Peyer's patch (tissue), 4 donors: ENCODE measurements around the gene CACNA1H. TPM values are rescaled to one million over a fixed set of nuclear protein-coding genes. Genes with fewer than 3 reads are reported as not detected.

ENCODE experiments used
- DNase-seq, 3 donors: peaks; one replicate each; pipeline ENCODE4 v3.0.0-alpha.2; 2017 to 2019
- H3K27ac ChIP-seq, 4 donors: fragments of 200-600 bp; sonication (generic); one replicate each; pipeline ENCODE4 v1.5.1; 2016 to 2019
- H3K27me3 ChIP-seq, 2 donors: fragments of 200-600 bp; sonication (generic); one replicate each; pipeline ENCODE4 v1.5.1; 2019
- H3K36me3 ChIP-seq, 3 donors: fragments of 200-600 bp; sonication (generic); one replicate each; pipeline ENCODE4 v1.5.1; 2016 to 2019
- H3K4me1 ChIP-seq, 4 donors: fragments of 200-600 bp; sonication (generic); one replicate each; pipeline ENCODE4 v1.5.1; 2016 to 2019
- H3K4me3 ChIP-seq, 4 donors: fragments of 200-600 bp; sonication (generic); 1 replicate in 3 of 4; 2 replicates in 1 of 4; pipeline ENCODE4 v1.5.1; 2016 to 2019; ENCODE audit warnings: mild to moderate bottlenecking in 1 of 4
- H3K9me3 ChIP-seq, 4 donors: fragments of 200-600 bp; sonication (generic); one replicate each; pipeline ENCODE4 v1.5.1; 2016 to 2019; ENCODE audit warnings: mild to moderate bottlenecking in 1 of 4
- CTCF ChIP-seq, 6 experiments: fragments of 450-650 bp in 4 of 6; fragments of 200-600 bp in 2 of 6; sonication (generic) in 1 of 6; IDR thresholded peaks; one replicate each; pipeline ENCODE4 v1.5.1; 2017 to 2019; ENCODE audit warnings: antibody characterized with exemption in 6 of 6, mild to moderate bottlenecking in 3 of 6, moderate library complexity in 1 of 6
- POLR2A ChIP-seq, 2 donors: fragments of 450-650 bp; IDR thresholded peaks; one replicate each; pipeline ENCODE4 v1.5.1; 2017; ENCODE audit warnings: antibody characterized with exemption in 2 of 2, mild to moderate bottlenecking in 2 of 2, moderate library complexity in 2 of 2
- total RNA-seq, 4 donors: library from RNA; depleted of rRNA; stranded (reverse); fragments of >200 nt; gene quantifications; one replicate each; pipeline ENCODE4 v1.1.0, GENCODE V29; 2016

Gene CACNA1H
- total RNA-seq, 4 donors from 2014 or later, result 4.0 to 28.9 (median 9.7) TPM

- Histone ChIP-seq H3K27me3 (no peaks in the 10 kb centered on the region), H3K4me1 (peaks cover 0 to 22% (median 0%) of the 10 kb centered on the region in 4 donors), H3K36me3 (no peaks in the 10 kb centered on the region), H3K27ac (peak overlapping the region in 2 of 4 donors; percentile 39 to 43), H3K9me3 (no peaks in the 10 kb centered on the region), H3K4me3 (no peak overlapping the region)
- DNase-seq, result no peak
- TF ChIP-seq CTCF (IDR thresholded peaks at IDR 0.05) (no peak), POLR2A (IDR thresholded peaks at IDR 0.05) (no peak)
Observed at GRCh38 chr16:1174477-1175357, 21.8 kb downstream of the CACNA1H start.

GRCh38 chr16:1175566-1176279, 22.8 kb downstream of the CACNA1H start:
- Histone ChIP-seq H3K27ac (no peak overlapping the region), H3K27me3 (no peaks in the 10 kb centered on the region)
- DNase-seq, result no peak

DNA sequence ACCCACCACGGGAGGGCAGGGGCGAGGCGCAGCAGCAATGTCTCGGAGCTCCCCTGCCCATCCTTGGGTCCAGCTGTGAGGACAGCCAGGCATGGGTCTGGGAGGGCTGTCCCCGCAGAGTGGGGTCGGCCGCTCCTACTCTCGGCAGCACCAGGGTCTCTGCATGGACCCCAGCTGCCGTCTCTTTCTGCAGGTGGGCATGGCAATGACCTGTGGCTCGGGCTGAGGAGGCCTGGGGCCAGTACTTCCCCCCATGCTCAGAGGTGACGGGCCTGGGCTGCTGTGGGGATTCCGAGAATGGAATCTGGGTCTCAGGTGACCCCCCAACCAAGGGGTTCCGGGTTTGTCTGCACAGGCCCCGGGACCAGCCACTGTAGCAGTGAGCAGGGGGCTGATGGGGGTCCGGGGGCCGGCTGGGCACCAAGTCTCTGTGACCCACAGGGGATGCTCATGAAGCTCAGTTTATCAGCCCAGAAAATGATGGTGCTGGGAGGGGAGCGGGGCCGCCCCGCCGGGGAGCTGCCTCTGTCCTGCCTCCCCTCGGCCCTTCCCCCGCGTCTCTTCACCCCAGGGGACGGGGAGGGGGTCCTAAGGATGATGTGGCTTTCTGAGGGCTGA, 23.5 kb downstream of the CACNA1H start:
- DNase-seq, result no peak
- TF ChIP-seq CTCF (IDR thresholded peaks at IDR 0.05) (no peak), POLR2A (IDR thresholded peaks at IDR 0.05) (no peak)
- Histone ChIP-seq H3K36me3 (no peaks in the 10 kb centered on the region), H3K27me3 (no peaks in the 10 kb centered on the region), H3K4me1 (peaks cover 0 to 21% (median 0%) of the 10 kb centered on the region in 4 donors), H3K9me3 (no peaks in the 10 kb centered on the region), H3K4me3 (no peak overlapping the region), H3K27ac (no peak overlapping the region)

More at GRCh38 chr16:1175566-1176279, 22.8 kb downstream of the CACNA1H start:
- no peaks in the 10 kb centered on the region for H3K9me3 ChIP-seq
- TF ChIP-seq POLR2A (IDR thresholded peaks at IDR 0.05) (no peak), CTCF (IDR thresholded peaks at IDR 0.05) (no peak)
- H3K4me3 ChIP-seq, result no peak overlapping the region
- no peaks in the 10 kb centered on the region for H3K36me3 ChIP-seq
- H3K4me1 ChIP-seq, result peaks cover 0 to 18% (median 0%) of the 10 kb centered on the region in 4 donors

GRCh38 chr16:1177053-1177452, 24.1 kb downstream of the CACNA1H start:
- H3K4me1 ChIP-seq, result peaks cover 0 to 25% (median 0%) of the 10 kb centered on the region in 4 donors
- no peaks in the 10 kb centered on the region for H3K9me3 ChIP-seq
- no peak overlapping the region for H3K4me3 ChIP-seq
- no peaks in the 10 kb centered on the region for H3K36me3 ChIP-seq
- TF ChIP-seq CTCF (IDR thresholded peaks at IDR 0.05) (no peak), POLR2A (IDR thresholded peaks at IDR 0.05) (no peak)
- no peak overlapping the region for H3K27ac ChIP-seq
- no peaks in the 10 kb centered on the region for H3K27me3 ChIP-seq
- DNase-seq, result no peak

DNA sequence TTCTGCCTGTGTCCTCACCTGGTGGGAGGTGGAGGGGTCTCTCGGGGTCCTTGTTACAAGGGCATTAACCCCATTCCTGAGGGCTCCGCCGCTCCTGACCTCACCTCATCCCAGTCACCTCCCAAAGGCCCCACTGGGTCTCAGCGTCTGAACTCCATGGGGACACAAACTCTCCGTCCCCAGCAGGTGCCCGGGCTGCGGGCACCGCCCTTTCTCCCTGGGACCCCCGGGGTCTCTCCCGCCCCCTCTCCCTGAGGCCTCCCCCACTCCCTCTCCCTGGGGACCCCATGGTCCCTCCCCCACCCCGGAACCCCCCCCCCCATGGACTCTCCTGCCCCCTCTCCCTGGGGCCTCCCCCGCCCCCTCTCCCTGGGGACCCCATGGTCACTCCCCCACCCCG, 24.8 kb downstream of the CACNA1H start:
- DNase-seq, result no peak
- no peaks in the 10 kb centered on the region for H3K36me3 ChIP-seq
- H3K4me3 ChIP-seq, result no peak overlapping the region
- no peak for TF ChIP-seq CTCF (IDR thresholded peaks at IDR 0.05)
- no peak overlapping the region for H3K27ac ChIP-seq
- H3K9me3 ChIP-seq, result no peaks in the 10 kb centered on the region
- peaks cover 0 to 32% (median 0%) of the 10 kb centered on the region in 4 donors for H3K4me1 ChIP-seq
- no peaks in the 10 kb centered on the region for H3K27me3 ChIP-seq
